Adrenal gland (tissue), 5 donors: ENCODE measurements around the gene PIP5K1C.

Source experiments
- CTCF ChIP-seq, 6 experiments: fragments of 450-650 bp in 4 of 6; fragments of 200-600 bp in 2 of 6; sonication (generic) in 1 of 6; IDR thresholded peaks; 1 replicate in 5 of 6; 2 replicates in 1 of 6; pipeline versions ENCODE4 v1.5.1 to v1.8.0; 2016 to 2021; ENCODE audit warnings: antibody characterized with exemption in 6 of 6, mild to moderate bottlenecking in 2 of 6, moderate library complexity in 1 of 6
- POLR2A ChIP-seq, 2 donors: fragments of 450-650 bp; IDR thresholded peaks; one replicate each; pipeline ENCODE4 v1.6.1; 2017; ENCODE audit warnings: antibody characterized with exemption in 2 of 2, mild to moderate bottlenecking in 2 of 2, moderate library complexity in 1 of 2
- donor health status: DM: no; HTN: no; CAD: no.

GRCh38 chr19:3638208-3639193 is 61.8 kb downstream of the PIP5K1C start:
- TF ChIP-seq CTCF (IDR thresholded peaks at IDR 0.05): no peak
- TF ChIP-seq POLR2A (IDR thresholded peaks at IDR 0.05): no peak
